Stimulated activated CD8-positive, alpha-beta memory T cell treated with anti-CD3 and anti-CD28 coated beads, Interleukin-4, amount 100 ng/mL, for 24 hours (primary cell): ENCODE measurements around the gene SHOC1.
"Not testable (repeated sequence)": the region's sequence is repeated elsewhere in the genome, so short reads cannot be mapped to it uniquely, and the experiment has no call there.

Experiments
- DNase-seq: peaks from one replicate; pipeline ENCODE4 v3.0.0-alpha.2; 2020; ENCODE audit warnings: low read depth

The SHOC1 gene

GRCh38 chr9:111794835-111795556 lies at the start of gene SHOC1:
SHOC1 (minus strand) TSS chr9:111794937; CDS start chr9:111791418, 3,519 bp downstream.
- no peak for DNase-seq

DNA sequence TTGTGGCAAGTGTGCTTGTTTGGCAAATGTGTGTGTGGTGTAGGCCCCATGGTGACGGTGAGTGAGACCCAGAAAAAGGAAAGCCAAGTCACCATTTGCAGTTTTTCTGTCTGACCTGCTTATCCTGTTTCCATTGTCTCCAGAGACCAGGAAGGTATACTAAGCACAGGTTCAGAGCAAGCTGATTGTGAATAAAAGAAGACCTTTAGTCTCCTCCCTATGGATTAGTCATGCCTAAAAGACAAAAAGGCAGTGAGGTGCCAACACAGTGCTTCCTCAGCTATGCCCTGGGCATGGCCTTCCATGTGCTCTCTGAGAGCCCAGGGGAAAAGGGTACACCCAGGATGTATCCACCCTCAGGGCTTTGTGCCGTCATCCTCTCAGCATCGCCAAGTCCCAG lies 49.2 kb upstream of the SHOC1 start:
- no peak for DNase-seq

- no peak for DNase-seq
These were observed 47.6 kb upstream of the SHOC1 start for GRCh38 chr9:111842313-111842712.

GRCh38 chr9:111840442-111840841 lies 45.7 kb upstream of the SHOC1 start:
- no peak for DNase-seq

DNA sequence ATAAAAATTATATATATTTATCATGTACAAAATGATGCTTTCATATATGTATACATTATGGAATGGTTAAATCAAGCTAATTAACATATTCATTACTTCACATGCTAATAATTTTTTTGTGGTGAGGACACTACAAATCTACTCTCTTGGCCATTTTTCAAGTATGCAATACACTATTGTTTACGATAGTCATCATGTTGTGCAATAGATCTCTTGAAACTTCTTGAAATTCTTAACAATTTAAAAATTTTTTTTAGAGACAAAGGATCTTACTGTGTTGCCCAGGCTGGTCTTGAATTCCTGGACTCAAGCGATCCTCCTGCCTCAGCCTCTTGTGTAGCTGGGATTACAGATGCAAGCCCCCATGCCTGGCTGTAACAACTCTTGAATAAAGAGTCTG lies 45.2 kb upstream of the SHOC1 start:
- no peak for DNase-seq

DNA sequence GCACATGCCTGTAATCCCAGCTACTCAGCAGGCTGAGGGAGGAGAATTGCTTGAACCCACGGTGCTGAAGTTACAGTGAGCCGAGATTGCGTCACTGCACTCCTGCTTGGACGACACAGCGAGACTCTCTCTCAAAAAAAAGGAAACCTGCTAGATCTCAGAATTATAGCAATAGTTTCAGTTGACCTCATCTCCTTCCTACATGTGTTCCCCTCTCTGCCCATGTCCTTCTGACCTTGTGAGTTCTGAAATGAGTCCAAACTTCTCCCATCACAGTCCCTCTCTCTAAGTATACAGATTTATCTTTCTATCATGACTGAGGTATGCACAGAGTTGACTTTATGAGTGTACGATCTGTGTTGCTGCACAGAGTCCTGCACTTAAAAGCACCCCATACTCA lies 44.6 kb upstream of the SHOC1 start:
- no peak for DNase-seq

DNA sequence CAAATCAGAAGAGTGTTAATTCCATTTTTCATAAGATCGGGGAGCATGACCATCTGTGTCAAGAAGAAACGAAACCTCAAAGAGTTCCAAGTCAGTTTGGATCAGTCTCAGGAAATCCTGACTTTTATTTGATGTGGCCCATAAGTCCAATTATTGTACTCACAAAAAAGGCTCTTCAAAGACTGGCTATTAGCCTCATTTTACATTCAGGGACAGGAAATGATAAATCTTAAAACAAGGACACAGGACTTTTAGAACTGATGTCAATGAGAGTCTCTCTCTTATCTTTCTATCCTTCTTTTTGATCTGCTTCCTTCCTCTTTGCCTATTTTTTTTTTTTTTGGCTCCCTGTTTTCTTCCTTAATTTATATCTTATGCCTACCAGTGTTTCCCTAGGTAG lies 43.7 kb upstream of the SHOC1 start:
- no peak for DNase-seq

- DNase-seq: no peak
These were observed 41.6 kb upstream of the SHOC1 start for GRCh38 chr9:111836311-111836710.

- no peak for DNase-seq
These were observed 39.2 kb upstream of the SHOC1 start for GRCh38 chr9:111833941-111834340.

DNA sequence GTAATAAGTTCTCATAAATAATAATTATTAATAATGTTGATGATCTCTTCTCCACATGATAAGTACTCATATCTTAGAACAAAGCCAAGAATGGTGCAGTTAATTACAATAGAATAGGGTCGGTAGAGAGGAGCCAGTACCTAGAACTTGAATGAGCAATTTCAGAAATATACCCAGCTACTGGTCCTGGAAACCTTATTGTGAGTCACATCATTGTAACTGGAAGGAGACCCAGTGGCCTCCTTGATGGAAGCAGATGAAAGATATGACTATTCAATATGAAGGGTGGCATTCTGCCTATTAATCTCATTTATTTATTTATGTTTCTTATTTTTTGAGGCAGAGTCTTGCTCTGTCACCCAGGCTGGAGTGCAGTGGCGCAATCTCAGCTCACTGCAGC lies 37.7 kb upstream of the SHOC1 start:
- DNase-seq: no peak

- no peak for DNase-seq
These were observed 36.8 kb upstream of the SHOC1 start for GRCh38 chr9:111831371-111832108.

DNA sequence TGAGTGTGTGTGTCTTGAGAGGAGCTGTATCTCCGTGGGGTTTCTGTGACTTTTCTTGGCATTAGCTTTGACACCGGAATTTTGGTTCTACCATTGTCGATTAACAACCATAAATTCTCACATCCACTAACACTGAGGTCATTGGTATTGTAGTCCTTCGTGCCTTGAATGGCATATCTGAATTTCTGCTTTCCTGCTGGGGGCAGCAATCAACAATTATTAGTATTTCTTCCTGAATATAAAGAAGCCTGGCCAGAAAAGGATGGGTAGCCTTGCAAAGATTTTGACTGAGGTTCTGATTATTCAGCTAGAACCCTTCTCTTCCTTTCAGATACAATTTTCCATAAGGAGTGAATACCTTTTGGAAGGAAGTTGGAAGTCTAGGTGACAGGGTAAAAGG lies 33.5 kb upstream of the SHOC1 start:
- no peak for DNase-seq

DNA sequence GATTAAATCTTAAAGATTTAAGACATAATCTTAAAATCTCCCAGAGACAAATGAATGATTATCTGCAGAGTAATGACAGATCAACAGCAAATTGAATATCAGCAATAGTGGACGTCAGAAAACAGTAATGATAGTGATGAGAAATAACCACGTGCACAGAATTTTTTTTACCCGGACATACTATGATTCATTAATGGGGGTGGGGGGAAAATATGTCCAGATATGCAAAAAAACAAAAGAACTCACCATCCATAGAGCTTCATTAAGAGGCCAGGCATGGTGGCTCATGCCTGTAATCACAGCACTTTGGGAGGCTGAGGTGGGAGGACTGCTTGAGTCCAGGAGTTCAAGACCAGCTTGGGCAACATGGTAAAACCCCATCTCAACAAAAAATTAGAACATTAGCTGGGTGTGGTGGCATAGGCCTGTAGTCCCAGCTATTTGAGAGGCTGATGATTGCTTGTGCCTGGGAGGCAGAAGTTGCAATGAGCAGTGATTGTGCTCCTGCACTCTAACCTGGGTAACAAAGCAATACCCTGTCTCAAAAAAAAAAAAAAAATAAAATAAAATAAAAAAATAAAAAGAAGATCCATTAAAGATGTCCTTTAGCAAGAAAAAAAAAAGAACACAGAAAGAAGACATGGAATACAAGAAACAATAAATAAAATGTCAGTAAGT lies 30.9 kb upstream of the SHOC1 start:
- no peak for DNase-seq

DNA sequence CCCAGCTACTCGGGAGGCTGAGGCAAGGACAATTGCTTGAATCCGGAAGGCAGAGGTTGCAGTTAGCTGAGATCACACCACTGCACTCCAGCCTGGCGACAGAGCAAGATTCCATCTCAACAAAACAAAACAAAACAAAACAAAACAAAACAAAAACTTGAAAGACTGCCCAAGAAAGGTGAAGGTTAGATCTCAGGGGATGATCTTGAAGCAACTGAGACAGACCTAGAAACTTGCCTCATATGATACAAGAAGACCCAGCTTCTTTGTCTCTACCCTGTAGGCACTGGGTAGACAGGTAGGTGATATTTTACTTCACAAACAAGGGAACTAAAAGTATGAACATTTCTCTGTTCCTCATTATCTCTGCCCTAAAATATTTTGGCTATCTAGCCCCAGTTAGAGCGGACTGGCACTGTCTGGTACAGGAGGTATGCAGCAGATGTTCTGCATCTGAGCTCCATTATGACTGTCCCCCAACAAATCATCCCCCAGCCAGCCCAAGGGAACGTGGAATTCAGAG lies 26.3 kb upstream of the SHOC1 start:
- no peak for DNase-seq

DNA sequence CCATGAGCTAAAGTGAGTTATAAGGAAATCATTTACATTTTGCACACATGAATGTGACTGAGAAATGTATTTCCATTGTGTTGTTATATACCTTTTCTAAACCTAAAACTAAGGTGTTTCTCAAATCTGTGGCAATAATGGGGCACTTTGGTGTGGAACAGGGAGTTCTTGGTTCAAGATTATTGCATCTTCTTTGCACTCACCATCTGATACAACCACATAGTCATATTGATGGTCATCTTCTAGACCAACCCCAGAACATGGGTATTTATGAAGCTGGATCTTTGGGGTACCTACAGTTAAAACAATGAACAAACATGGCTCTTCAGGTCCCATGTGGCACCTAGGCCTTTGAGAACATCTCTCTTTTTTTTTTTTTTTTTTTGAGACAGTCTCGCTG lies 24.6 kb upstream of the SHOC1 start:
- no peak for DNase-seq

- DNase-seq: no peak
These were observed 20.7 kb upstream of the SHOC1 start for GRCh38 chr9:111815285-111816070.

- DNase-seq: no peak
These were observed 17.6 kb upstream of the SHOC1 start for GRCh38 chr9:111812337-111812736.

DNA sequence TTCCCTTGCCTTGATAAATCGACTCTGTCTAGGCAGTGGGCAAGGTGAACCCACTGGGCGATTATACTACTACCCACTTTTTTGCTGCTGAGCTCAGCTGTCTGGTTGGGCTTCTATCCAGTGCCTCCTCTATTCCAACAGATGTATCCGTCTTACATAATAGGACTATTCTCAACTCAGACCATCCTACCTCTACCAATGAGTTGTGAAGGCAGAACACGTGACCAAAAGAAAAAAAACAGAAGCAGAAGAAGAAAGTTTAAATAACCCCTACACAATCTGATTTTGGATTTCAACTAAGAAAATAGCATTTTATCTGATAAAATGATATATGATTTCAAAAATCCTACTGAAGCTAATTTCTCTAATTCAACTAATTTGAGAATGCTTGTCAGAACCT lies 16.2 kb upstream of the SHOC1 start:
- no peak for DNase-seq

DNA sequence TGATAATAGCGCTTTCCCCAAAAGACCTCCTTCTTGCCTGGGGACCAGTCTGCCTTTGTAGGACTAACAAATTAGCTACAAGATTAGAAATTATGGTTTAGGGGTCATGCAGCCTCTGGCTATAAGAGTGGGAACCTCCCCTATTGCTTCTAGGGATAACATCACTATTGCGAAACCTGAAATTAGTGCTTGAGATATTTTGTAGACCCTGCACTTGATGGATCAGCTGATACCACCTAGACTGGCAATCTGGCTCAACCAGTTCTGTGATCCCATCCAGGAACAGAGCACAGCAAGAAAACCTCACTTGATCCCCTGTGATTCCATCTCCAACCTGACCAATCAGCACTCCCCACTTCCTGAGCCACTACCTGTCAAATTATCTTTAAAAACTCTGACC lies 15.7 kb upstream of the SHOC1 start:
- not testable (repeated sequence) for DNase-seq

GRCh38 chr9:111807197-111807596 lies 12.5 kb upstream of the SHOC1 start:
- DNase-seq: no peak

- DNase-seq: no peak
These were observed 11.5 kb upstream of the SHOC1 start for GRCh38 chr9:111806259-111806658.

- no peak for DNase-seq
These were observed 11.1 kb upstream of the SHOC1 start for GRCh38 chr9:111805830-111806241.
